NCI-H774 (cell line): ENCODE results near the gene CD200R1.
"Not testable (repeated sequence)": the region's sequence is repeated elsewhere in the genome, so short reads cannot be mapped to it uniquely, and the experiment has no call there.

Experiments
- DNase-seq: peaks from one replicate; lab custom pipeline; 2025; lab: John Stamatoyannopoulos, UW

CD200R1 gene

GRCh38 chr3:112974178-112974517 is 755 bp downstream of the CD200R1 start:
- no peak for DNase-seq

DNA sequence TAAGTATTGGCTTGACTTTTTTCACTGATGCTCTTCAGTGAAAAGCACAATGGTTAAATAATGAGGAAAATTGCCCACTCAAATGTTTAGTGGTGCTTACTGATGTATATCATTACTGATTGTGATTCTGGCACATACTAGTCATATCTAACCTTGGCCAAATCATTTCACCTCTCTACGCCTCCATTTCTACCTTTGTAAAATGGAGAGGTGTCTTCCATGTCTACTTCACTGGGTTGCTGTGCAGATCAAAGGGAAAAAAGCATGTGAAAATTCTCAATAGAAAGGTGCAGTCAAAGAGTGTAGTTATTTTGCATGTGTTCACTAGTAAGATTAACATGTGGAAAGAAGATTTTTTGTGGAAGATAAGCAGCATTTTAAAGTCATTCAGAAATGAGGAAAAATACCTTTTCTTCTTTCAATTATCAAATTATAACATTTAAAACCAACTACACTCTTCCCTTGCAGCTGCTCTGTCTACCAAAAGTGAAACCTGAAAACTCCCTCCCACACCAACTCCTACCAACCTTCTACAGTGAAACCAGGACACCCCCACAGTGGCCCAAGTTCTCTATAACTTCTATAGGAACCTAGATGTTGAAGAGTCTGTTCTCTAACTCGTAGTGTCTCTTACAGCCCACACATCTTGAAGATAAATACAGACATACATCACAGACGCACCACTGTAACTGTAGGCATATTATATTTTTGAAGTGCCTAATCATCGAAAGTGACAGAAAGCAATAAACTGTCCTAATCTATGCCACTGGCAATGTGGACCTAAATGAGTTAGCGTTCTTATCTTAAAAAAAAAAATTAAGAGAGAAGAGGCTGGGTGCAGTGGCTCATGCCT is 1.4 kb downstream of the CD200R1 start:
- DNase-seq, result no peak

- no peak for DNase-seq
Observed at GRCh38 chr3:112972158-112972557, 2.7 kb downstream of the CD200R1 start.

- DNase-seq, result no peak
Observed at GRCh38 chr3:112967828-112968227, 7.1 kb downstream of the CD200R1 start.

GRCh38 chr3:112967425-112967824 is 7.5 kb downstream of the CD200R1 start:
- DNase-seq, result no peak

GRCh38 chr3:112966633-112967032 is 8.3 kb downstream of the CD200R1 start:
- DNase-seq, result no peak

DNA sequence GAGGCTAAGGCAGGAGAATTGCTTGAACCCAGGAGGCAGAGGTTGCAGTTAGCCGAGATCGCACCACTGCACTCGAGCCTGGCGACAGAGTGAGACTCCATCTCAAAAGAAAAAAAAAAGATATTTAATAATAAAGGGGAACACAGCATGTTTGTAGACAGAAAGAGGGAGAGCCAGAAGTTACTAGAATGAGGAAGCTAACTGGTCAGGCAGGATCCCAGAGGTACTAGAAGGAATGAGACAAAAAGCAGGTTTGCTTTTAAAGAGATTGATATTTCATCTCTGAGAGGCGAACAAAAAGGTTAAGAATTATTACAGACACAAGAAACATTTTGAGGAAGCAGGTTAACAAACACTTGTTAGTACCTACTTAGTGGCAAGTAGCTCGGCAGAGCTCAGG is 9.2 kb downstream of the CD200R1 start:
- no peak for DNase-seq

DNA sequence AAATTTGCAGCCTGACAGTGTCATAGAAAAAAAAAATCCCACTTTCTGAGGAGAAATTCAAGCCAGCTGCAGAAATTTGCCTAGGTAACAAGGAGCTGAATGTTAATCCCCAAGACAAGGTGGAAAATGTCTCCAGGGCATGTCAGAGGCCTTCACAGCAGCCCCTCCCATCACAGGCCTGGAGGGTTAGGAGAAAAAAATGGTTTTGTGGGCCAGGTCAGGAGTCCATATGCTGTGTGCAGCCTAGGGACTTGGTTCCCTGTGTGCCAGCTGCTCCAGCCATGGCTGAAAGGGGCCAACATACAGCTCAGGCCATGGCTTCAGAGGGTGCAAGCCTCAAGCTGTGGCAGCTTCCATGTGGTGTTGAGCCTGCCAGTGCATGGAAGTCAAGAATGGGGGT is 11.2 kb downstream of the CD200R1 start:
- DNase-seq, result no peak

DNA sequence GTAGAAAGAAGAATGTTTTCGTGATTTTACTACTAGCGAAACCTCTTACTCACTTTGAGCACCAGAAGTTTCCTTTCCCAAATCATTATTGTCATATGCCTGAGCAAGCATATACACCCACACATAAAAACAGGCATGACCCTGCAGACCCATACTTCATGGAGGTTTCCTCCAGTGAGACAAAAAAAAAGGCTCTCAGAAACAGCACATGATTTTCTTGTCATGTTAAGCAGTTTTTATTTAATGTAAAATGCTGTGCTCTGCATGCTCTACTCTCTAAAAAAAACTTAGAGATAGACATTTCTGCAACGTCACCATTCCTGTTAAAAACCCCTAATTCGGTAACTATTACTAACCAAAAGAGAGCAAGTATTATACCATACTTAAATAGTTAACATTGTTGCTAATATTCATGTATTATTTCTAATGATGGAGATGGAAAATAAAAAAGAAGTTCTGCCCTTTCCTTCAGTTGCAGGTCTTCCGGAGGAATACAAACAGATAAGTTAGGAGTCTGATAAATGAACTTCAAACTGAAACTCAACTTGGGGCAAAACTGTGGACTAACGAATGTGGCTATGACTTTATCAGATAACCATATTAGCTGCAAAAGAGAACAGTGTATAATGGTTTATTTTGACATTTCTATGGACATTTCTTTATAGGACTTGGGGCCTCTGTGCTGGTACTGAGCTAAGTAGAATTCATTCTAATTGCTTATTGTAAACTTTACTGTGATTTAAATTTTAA is 15.9 kb downstream of the CD200R1 start:
- DNase-seq, result no peak

DNA sequence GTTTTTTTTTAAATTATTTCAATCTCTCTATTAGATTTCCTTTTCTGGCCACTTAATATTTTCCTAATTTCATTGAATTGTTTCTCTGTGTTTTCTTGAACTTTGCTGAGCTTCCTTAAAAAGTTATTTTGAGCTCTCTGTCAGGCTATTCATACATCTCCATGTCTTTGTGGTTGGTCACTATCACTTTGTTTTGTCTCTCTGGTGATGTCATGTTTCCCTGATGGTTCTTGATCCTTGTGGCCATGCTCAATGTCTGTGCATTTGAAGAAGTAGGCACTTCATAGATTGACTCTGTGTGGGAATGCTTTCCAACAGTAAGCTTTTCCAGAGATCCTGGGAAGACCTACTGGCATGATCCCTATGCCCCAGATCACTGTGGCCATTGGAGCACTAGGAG is 18.6 kb downstream of the CD200R1 start:
- DNase-seq, result no peak

GRCh38 chr3:112948346-112948838 is 26.5 kb downstream of the CD200R1 start:
- no peak for DNase-seq

DNA sequence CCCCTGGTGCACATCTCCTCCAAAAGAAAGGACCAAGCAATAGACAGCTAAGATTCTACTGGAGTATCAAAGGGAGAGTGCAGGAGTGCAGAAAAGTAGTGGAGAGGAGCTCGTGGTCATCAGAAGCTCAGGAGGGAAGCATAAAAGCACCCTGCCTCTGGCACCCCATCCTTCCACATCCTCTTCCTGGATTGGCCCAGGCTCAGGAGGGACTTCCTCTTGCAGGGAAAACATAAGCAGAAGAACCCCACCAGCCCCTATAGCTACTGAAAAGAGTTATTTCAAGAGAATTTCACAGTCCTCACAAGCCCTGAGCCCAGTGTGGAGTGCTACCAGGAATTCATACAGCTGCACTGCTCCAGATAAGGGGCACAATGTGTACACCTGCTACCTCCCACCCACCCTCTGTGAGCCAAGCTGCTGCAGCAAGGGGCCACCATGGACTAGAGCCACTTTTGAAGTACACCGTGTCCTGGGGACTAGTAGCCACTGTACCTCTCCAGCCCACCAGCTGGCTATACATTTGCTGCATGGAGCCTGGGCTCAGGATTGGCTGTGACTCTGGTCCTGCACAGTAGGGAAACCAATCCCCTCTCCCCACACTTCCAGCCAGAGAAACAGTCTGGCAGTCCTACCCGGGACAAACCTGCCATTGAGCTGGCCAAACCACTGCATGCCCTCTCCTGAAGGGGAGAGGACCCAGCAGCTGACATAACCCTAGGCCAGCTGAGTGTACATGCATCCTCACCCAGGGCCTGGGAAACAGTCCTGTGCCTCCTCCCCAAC is 43.0 kb downstream of the CD200R1 start:
- no peak for DNase-seq

DNA sequence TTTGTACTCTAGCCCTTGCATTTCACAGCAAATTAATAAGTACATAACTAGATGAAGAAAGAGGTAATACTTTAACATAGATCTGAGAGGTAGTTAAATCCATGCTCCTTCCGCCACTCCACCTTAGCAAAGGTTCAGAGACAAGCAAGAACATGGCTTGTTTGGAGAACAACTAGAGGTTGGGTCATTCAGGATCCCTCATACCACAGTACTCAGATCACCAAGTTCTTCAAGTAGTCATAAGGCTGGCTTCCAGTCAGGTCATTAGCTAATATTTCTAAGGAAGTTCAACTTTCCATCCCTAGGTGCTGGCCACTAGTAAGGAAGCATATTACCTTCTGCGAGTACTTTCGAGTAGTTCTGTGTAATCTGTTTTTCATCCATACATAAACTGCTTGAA is 44.1 kb downstream of the CD200R1 start:
- no peak for DNase-seq

GRCh38 chr3:112925969-112926368 is 48.9 kb downstream of the CD200R1 start:
- DNase-seq, result peak; percentile 1

DNA sequence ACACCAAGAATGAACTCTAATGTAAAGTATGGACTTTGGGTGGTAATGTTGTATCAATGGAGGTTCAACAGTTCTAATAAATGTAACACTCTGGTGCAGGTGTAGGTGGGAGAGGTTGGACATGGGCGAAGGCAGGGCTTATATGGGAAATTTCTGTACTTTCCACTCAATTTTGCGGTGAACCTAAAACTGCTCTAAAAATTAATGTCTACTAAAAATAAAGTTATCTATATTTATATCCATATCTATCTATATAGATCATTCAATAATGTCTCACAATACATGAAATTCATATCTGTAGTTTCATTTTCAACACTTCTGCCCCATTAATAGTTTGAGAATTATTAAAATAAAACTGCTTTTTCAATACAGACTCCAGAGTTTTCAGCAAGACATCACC is 49.3 kb downstream of the CD200R1 start:
- DNase-seq, result no peak

GRCh38 chr3:112919541-112919940 is 55.4 kb downstream of the CD200R1 start:
- DNase-seq, result not testable (repeated sequence)

DNA sequence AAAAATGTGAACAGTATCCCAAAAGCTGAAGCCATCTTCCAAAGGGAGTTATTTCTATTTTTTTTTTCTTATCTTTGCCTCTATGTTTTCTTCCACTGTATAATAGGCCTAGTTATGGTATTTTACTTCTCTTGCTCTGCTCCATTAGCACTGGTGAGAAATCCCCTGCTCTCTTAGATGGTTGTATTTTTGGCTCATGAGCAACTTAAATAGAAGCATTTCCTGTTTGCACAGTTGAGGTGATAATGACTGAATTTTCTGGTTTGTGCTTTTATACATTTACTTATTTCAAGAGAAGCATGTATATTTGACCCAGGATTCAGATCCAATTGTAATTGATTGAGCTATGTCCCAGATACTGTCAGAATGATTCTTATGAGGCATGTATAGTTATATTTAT is 66.7 kb downstream of the CD200R1 start:
- no peak for DNase-seq

DNA sequence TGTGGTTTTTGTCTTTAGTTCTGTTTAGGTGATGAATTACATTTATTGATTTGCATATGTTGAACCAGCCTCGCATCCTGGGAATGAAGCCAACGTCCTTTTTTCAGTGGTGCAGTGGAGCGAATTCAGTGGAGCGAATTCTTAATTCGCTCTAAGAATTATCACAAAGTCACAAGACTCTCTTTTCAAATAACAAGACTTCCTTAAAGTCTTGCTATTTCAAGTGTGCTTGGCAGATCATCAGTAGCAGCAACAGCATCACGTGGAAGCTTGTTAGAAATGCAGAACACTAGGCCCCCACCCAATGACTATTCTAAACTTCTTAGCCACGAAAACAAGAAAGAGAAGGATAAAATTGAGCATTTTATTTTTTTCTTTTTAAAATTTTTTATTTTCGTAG is 70.1 kb downstream of the CD200R1 start:
- DNase-seq, result no peak

- DNase-seq, result no peak
Observed at GRCh38 chr3:112900113-112900512, 74.8 kb downstream of the CD200R1 start.

DNA sequence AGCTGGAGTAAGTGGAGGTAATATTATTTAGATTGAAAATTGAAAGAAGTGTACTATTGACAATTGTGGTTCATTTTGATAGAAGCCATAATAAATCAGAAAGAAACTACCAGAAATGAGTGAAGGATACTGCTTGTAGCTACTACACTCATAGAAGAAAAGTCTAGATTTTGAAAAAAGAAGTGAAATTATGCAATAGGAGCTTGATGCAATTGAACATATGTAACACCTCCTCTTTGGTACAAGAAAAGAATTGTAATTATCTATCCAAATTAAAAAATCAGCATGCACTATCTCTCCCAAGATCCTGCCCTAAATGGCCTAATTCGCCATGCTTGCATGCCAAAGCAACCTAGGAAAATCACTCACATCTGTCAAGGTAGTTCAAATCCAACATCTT is 77.1 kb downstream of the CD200R1 start:
- no peak for DNase-seq

- DNase-seq, result no peak
Observed at GRCh38 chr3:112894258-112894657, 80.6 kb downstream of the CD200R1 start.

GRCh38 chr3:112889357-112889756 is 85.5 kb downstream of the CD200R1 start:
- DNase-seq, result no peak
